ENCODE results near the gene SLIT3. TPM values are rescaled to one million over a fixed set of nuclear protein-coding genes. Genes with fewer than 3 reads are reported as not detected.

The SLIT3 gene
- total and polyA plus RNA-seq, 2 experiments from 2014 or later, result 58.4 to 96.7 TPM

DNA sequence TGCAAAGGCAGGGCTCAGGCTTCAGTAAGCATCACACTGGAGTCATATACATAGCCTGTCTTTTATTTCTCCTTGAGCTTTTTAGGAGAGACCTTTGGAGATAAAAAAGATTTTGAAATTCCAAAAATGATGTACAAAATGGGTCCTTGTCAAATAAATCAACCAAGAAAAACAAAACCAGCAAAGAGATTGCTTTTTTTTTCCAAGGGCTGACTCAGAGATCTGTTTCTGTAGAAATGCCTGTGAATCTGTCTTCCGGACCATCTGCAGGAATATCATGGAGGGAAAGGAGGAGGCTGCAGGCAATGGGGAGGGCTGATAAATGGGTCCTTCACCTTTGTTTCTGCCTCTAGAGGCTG is 77.4 kb downstream of the SLIT3 start:
- no peak for DNase-seq (ENCODE audit: low spot score)
- Histone ChIP-seq H3K4me1 (ENCODE audit: insufficient read depth) (peaks cover 14% of the 10 kb centered on the region), H3K79me2 (no peaks in the 10 kb centered on the region), H3K9me2 (replicated peaks; ENCODE audit: insufficient read depth) (no peaks in the 10 kb centered on the region), H3K27ac (no peak overlapping the region), H2AFZ (no peak overlapping the region), H3K27me3 (no peaks in the 10 kb centered on the region), H3K4me2 (no peak overlapping the region), H4K20me1 (ENCODE audit: insufficient read depth, poor library complexity, severe bottlenecking) (no peaks in the 10 kb centered on the region), H3K36me3 (replicated peaks; ENCODE audit: insufficient read depth, low read depth) (no peaks in the 10 kb centered on the region), H3K4me3 (no peak overlapping the region), H3K9me3 (ENCODE audit: low read depth) (no peaks in the 10 kb centered on the region)
- 64% methylated on average over 1 of the region's 1 CpG for WGBS (ENCODE audit: low lambda C conversion rate, missing lambda C conversion rate)
- no peak for TF ChIP-seq EZH2 (IDR thresholded peaks at IDR 0.05; ENCODE audit: borderline replicate concordance)
- no peak for TF ChIP-seq EZH2phosphoT487 (IDR thresholded peaks at IDR 0.05; ENCODE audit: low read depth, severe bottlenecking, unreplicated experiment)
- TF ChIP-seq CTCF (IDR thresholded peaks at IDR 0.05; ENCODE audit: poor library complexity), result no peak

- Histone ChIP-seq H3K36me3 (replicated peaks; ENCODE audit: insufficient read depth, low read depth) (no peaks in the 10 kb centered on the region), H3K79me2 (no peaks in the 10 kb centered on the region), H3K9me2 (replicated peaks; ENCODE audit: insufficient read depth) (no peaks in the 10 kb centered on the region), H3K4me3 (no peak overlapping the region), H3K9me3 (ENCODE audit: low read depth) (no peaks in the 10 kb centered on the region), H3K27ac (no peak overlapping the region), H3K27me3 (no peaks in the 10 kb centered on the region), H3K4me1 (ENCODE audit: insufficient read depth) (peaks cover 16% of the 10 kb centered on the region), H4K20me1 (ENCODE audit: insufficient read depth, poor library complexity, severe bottlenecking) (no peaks in the 10 kb centered on the region), H2AFZ (no peak overlapping the region), H3K4me2 (no peak overlapping the region)
- TF ChIP-seq EZH2phosphoT487 (IDR thresholded peaks at IDR 0.05; ENCODE audit: low read depth, severe bottlenecking, unreplicated experiment) (no peak), EZH2 (IDR thresholded peaks at IDR 0.05; ENCODE audit: borderline replicate concordance) (no peak), CTCF (IDR thresholded peaks at IDR 0.05; ENCODE audit: poor library complexity) (no peak)
- no peak for DNase-seq (ENCODE audit: low spot score)
- WGBS (ENCODE audit: low lambda C conversion rate, missing lambda C conversion rate), result 50% methylated on average over 9 of the region's 9 CpGs
Observed at GRCh38 chr5:169222934-169223594, 77.9 kb downstream of the SLIT3 start.

GRCh38 chr5:169221519-169221918 is 79.4 kb downstream of the SLIT3 start:
- no peaks in the 10 kb centered on the region for H3K9me2 ChIP-seq (replicated peaks; ENCODE audit: insufficient read depth)
- no peaks in the 10 kb centered on the region for H3K36me3 ChIP-seq (replicated peaks; ENCODE audit: insufficient read depth, low read depth)
- no peaks in the 10 kb centered on the region for H4K20me1 ChIP-seq (ENCODE audit: insufficient read depth, poor library complexity, severe bottlenecking)
- H3K4me1 ChIP-seq (ENCODE audit: insufficient read depth), result peaks cover 31% of the 10 kb centered on the region
- H3K9me3 ChIP-seq (ENCODE audit: low read depth), result no peaks in the 10 kb centered on the region
- WGBS (ENCODE audit: low lambda C conversion rate, missing lambda C conversion rate), result 94% methylated on average over 5 of the region's 5 CpGs
- no peak overlapping the region for H3K4me3 ChIP-seq
- no peak overlapping the region for H2AFZ ChIP-seq
- no peaks in the 10 kb centered on the region for H3K27me3 ChIP-seq
- no peak overlapping the region for H3K4me2 ChIP-seq
- TF ChIP-seq EZH2 (IDR thresholded peaks at IDR 0.05; ENCODE audit: borderline replicate concordance), result no peak
- no peak for TF ChIP-seq EZH2phosphoT487 (IDR thresholded peaks at IDR 0.05; ENCODE audit: low read depth, severe bottlenecking, unreplicated experiment)
- H3K27ac ChIP-seq, result no peak overlapping the region
- no peak for DNase-seq (ENCODE audit: low spot score)
- peaks cover 13% of the 10 kb centered on the region for H3K79me2 ChIP-seq

DNA sequence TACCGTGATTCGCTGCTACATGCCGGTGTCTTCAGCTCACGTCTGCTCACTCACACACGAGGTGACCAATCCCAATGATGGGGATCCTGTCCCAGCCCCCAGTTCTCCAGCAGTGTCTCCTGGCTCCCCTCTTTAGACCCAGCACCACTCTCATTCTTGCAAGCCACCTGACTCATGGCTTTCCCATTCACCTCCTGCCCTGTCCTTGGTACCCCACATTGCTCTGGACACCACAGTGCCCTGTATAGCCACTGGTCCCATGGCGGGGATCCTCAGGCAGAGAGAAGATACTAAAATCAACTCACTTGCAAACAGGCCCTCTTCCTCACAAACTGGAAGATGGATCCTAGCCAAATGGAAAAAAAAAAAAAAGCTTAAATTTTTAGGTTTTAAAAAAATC is 81.0 kb downstream of the SLIT3 start:
- Histone ChIP-seq H3K9me2 (replicated peaks; ENCODE audit: insufficient read depth) (no peaks in the 10 kb centered on the region), H3K36me3 (replicated peaks; ENCODE audit: insufficient read depth, low read depth) (no peaks in the 10 kb centered on the region), H3K4me3 (no peak overlapping the region), H3K27ac (no peak overlapping the region), H4K20me1 (ENCODE audit: insufficient read depth, poor library complexity, severe bottlenecking) (no peaks in the 10 kb centered on the region), H3K27me3 (no peaks in the 10 kb centered on the region), H3K4me2 (no peak overlapping the region), H3K4me1 (ENCODE audit: insufficient read depth) (peaks cover 31% of the 10 kb centered on the region), H2AFZ (no peak overlapping the region), H3K79me2 (peaks cover 15% of the 10 kb centered on the region), H3K9me3 (ENCODE audit: low read depth) (no peaks in the 10 kb centered on the region)
- WGBS (ENCODE audit: low lambda C conversion rate, missing lambda C conversion rate), result 94% methylated on average over 6 of the region's 6 CpGs
- no peak for DNase-seq (ENCODE audit: low spot score)
- TF ChIP-seq CTCF (IDR thresholded peaks at IDR 0.05; ENCODE audit: poor library complexity), result no peak
- TF ChIP-seq EZH2phosphoT487 (IDR thresholded peaks at IDR 0.05; ENCODE audit: low read depth, severe bottlenecking, unreplicated experiment), result no peak
- no peak for TF ChIP-seq EZH2 (IDR thresholded peaks at IDR 0.05; ENCODE audit: borderline replicate concordance)
